Smooth muscle cell (in vitro differentiated cells): Measurements from ENCODE around the gene MITF. TPM values are rescaled to one million over a fixed set of nuclear protein-coding genes. Genes with fewer than 3 reads are reported as not detected.

Source experiments
- DNase-seq: peaks from one replicate; lab custom pipeline; 2025; ENCODE audit not compliant: unreplicated experiment; lab: John Stamatoyannopoulos, UW
- H2AFZ ChIP-seq: fragments of 200-600 bp; sonication (generic); 2 replicates; pipeline ENCODE4 v1.6.0; 2016; ENCODE audit warnings: antibody characterized with exemption, low read depth, mild to moderate bottlenecking
- H3F3A ChIP-seq: fragments of 200-600 bp; sonication (generic); 2 replicates; pipeline ENCODE4 v1.6.0; 2017; ENCODE audit warnings: antibody characterized with exemption, low read depth
- H3K27ac ChIP-seq: fragments of 200-600 bp; sonication (generic); 2 replicates; pipeline ENCODE4 v1.5.1; 2016; ENCODE audit warnings: low read depth, mild to moderate bottlenecking
- H3K27me3 ChIP-seq: fragments of 200-600 bp; sonication (generic); 2 replicates; pipeline ENCODE4 v1.6.1; 2016; ENCODE audit warnings: low read depth, mild to moderate bottlenecking
- H3K36me3 ChIP-seq: fragments of 200-600 bp; sonication (generic); 2 replicates; pipeline ENCODE4 v1.5.1; 2016; ENCODE audit warnings: low read depth
- H3K4me1 ChIP-seq: fragments of 200-600 bp; sonication (generic); 2 replicates; pipeline ENCODE4 v1.5.1; 2016; ENCODE audit warnings: low read depth
- H3K4me2 ChIP-seq: fragments of 200-600 bp; sonication (generic); 2 replicates; pipeline ENCODE4 v1.6.0; 2016; ENCODE audit warnings: mild to moderate bottlenecking
- H3K4me3 ChIP-seq: fragments of 200-600 bp; sonication (generic); 2 replicates; pipeline ENCODE4 v1.5.1; 2016; ENCODE audit warnings: mild to moderate bottlenecking
- H3K79me2 ChIP-seq: fragments of 200-600 bp; sonication (generic); 2 replicates; pipeline ENCODE4 v1.6.0; 2016; ENCODE audit warnings: low read depth, mild to moderate bottlenecking
- H3K9ac ChIP-seq: fragments of 200-600 bp; sonication (generic); 2 replicates; pipeline ENCODE4 v1.6.0; 2016; ENCODE audit warnings: low read depth
- H3K9me3 ChIP-seq: fragments of 200-600 bp; sonication (generic); replicated peaks from 2 replicates; pipeline ENCODE4 v1.5.1; 2016; ENCODE audit warnings: low read depth
- H4K20me1 ChIP-seq: fragments of 200-600 bp; sonication (generic); 2 replicates; pipeline ENCODE4 v1.6.0; 2016; ENCODE audit warnings: low read depth
- CTCF ChIP-seq: fragments of 200-600 bp; sonication (generic); IDR thresholded peaks from 2 replicates; pipeline ENCODE4 v1.5.1; 2017; ENCODE audit warnings: borderline replicate concordance, mild to moderate bottlenecking, antibody characterized with exemption; ENCODE audit not compliant: insufficient read depth, poor library complexity, severe bottlenecking
- WGBS: methylation state at CpG from one replicate; pipeline ENCODE4 v1.1.7; 2016; ENCODE audit warnings: low lambda C conversion rate; 5-methylcytosine and 5-hydroxymethylcytosine counted together
- polyA plus RNA-seq: library from polyadenylated mRNA; unstranded; fragments of >200 nt; fragmentation: Nextera tagmentation; extraction: Ambion mirVana; gene quantifications from 2 replicates; pipeline ENCODE4 v1.2.1, GENCODE V29; 2016
- total RNA-seq: library from RNA; depleted of rRNA; stranded (reverse); fragments of >200 nt; gene quantifications from 2 replicates; pipeline ENCODE4 v1.2.3, GENCODE V29; 2014

The MITF gene
- total and polyA plus RNA-seq, 2 experiments from 2014 or later = 2.3 to 3.1 TPM

- WGBS = 77% methylated on average over 1 of the region's 1 CpG
- Histone ChIP-seq H3K36me3 (no peaks in the 10 kb centered on the region), H3K4me2 (no peak overlapping the region)
These were observed 40.1 kb upstream of the MITF start for GRCh38 chr3:69699183-69699582.

GRCh38 chr3:69700949-69701348 lies 38.3 kb upstream of the MITF start:
- no peak for TF ChIP-seq CTCF

More at GRCh38 chr3:69699183-69699582, 40.1 kb upstream of the MITF start:
- H3K4me3 ChIP-seq = no peak overlapping the region
- no peaks in the 10 kb centered on the region for H4K20me1 ChIP-seq
- no peak for TF ChIP-seq CTCF
- no peak overlapping the region for H2AFZ ChIP-seq
- H3F3A ChIP-seq = no peaks in the 10 kb centered on the region
- H3K9me3 ChIP-seq = no peaks in the 10 kb centered on the region
- no peak for DNase-seq
- H3K27me3 ChIP-seq = no peaks in the 10 kb centered on the region
- H3K27ac ChIP-seq = no peak overlapping the region
- H3K79me2 ChIP-seq = no peaks in the 10 kb centered on the region
- no peak overlapping the region for H3K9ac ChIP-seq
- H3K4me1 ChIP-seq = no peaks in the 10 kb centered on the region

GRCh38 chr3:69710153-69710977 lies 28.9 kb upstream of the MITF start:
- no peak overlapping the region for H3K4me3 ChIP-seq
- no peaks in the 10 kb centered on the region for H4K20me1 ChIP-seq
- H3K9ac ChIP-seq = no peak overlapping the region
- H3K27me3 ChIP-seq = no peaks in the 10 kb centered on the region
- H3K4me1 ChIP-seq = peaks cover 3% of the 10 kb centered on the region
- no peak for TF ChIP-seq CTCF
- DNase-seq = no peak
- no peaks in the 10 kb centered on the region for H3F3A ChIP-seq
- peak overlapping the region; percentile 47 for H3K4me2 ChIP-seq
- H3K9me3 ChIP-seq = no peaks in the 10 kb centered on the region
- no peak overlapping the region for H2AFZ ChIP-seq
- H3K36me3 ChIP-seq = no peaks in the 10 kb centered on the region
- H3K79me2 ChIP-seq = no peaks in the 10 kb centered on the region
- peak overlapping the region; percentile 50 for H3K27ac ChIP-seq
- WGBS = 53% methylated on average over 4 of the region's 4 CpGs

More at GRCh38 chr3:69700949-69701348, 38.3 kb upstream of the MITF start:
- H3K9me3 ChIP-seq = no peaks in the 10 kb centered on the region
- H3K27ac ChIP-seq = no peak overlapping the region
- H3K27me3 ChIP-seq = no peaks in the 10 kb centered on the region
- 93% methylated on average over 1 of the region's 1 CpG for WGBS
- no peak overlapping the region for H3K9ac ChIP-seq
- H4K20me1 ChIP-seq = no peaks in the 10 kb centered on the region
- no peaks in the 10 kb centered on the region for H3F3A ChIP-seq
- no peak for DNase-seq
- H3K79me2 ChIP-seq = no peaks in the 10 kb centered on the region
- no peak overlapping the region for H3K4me3 ChIP-seq
- H3K4me2 ChIP-seq = no peak overlapping the region
- H3K4me1 ChIP-seq = no peaks in the 10 kb centered on the region
- no peaks in the 10 kb centered on the region for H3K36me3 ChIP-seq
- no peak overlapping the region for H2AFZ ChIP-seq

- no peak for DNase-seq
- H3K4me2 ChIP-seq = no peak overlapping the region
- no peaks in the 10 kb centered on the region for H4K20me1 ChIP-seq
- H3K79me2 ChIP-seq = no peaks in the 10 kb centered on the region
- H3K36me3 ChIP-seq = no peaks in the 10 kb centered on the region
- peaks cover 3% of the 10 kb centered on the region for H3K4me1 ChIP-seq
- H3F3A ChIP-seq = no peaks in the 10 kb centered on the region
- H3K27ac ChIP-seq = no peak overlapping the region
- H3K9ac ChIP-seq = no peak overlapping the region
- no peak for TF ChIP-seq CTCF
- no peaks in the 10 kb centered on the region for H3K27me3 ChIP-seq
- WGBS = 66% methylated on average over 5 of the region's 5 CpGs
- no peak overlapping the region for H3K4me3 ChIP-seq
- no peaks in the 10 kb centered on the region for H3K9me3 ChIP-seq
- no peak overlapping the region for H2AFZ ChIP-seq
These were observed 27.0 kb upstream of the MITF start for GRCh38 chr3:69712269-69712668.
